Liver (tissue), 3 donors: ENCODE measurements around the gene RGS9BP.
"Not testable (repeated sequence)": the region's sequence is repeated elsewhere in the genome, so short reads cannot be mapped to it uniquely, and the experiment has no call there.

Experiments used
- EGR1 ChIP-seq, 2 donors: IDR thresholded peaks; 2 replicates each; pipeline ENCODE4 v1.6.1; 2016 to 2018; ENCODE audit warnings: antibody characterized with exemption in 2 of 2, low read depth in 2 of 2
- FOXA1 ChIP-seq: IDR thresholded peaks from 2 replicates; pipeline ENCODE4 v1.6.1; 2016; ENCODE audit warnings: antibody characterized with exemption
- GABPA ChIP-seq, 2 donors: IDR thresholded peaks in 1 of 2; conservative IDR thresholded peaks in 1 of 2; 2 replicates each; pipeline ENCODE4 v1.6.1; 2016; ENCODE audit warnings: antibody characterized with exemption in 2 of 2, mild to moderate bottlenecking in 1 of 2, moderate library complexity in 1 of 2
- HNF4G ChIP-seq: IDR thresholded peaks from 2 replicates; pipeline ENCODE4 v1.6.1; 2016; ENCODE audit warnings: antibody characterized with exemption
- MAX ChIP-seq: IDR thresholded peaks from 2 replicates; pipeline ENCODE4 v1.6.1; 2016; ENCODE audit warnings: antibody characterized with exemption
- RXRA ChIP-seq, 2 donors: IDR thresholded peaks; 2 replicates each; pipeline ENCODE4 v1.6.1; 2017 to 2018; ENCODE audit warnings: antibody characterized with exemption in 2 of 2, mild to moderate bottlenecking in 1 of 2
- TAF1 ChIP-seq: conservative IDR thresholded peaks from 2 replicates; pipeline ENCODE4 v1.6.1; 2016; ENCODE audit warnings: antibody characterized with exemption, mild to moderate bottlenecking
- YY1 ChIP-seq: IDR thresholded peaks from 2 replicates; pipeline ENCODE4 v1.6.1; 2016; ENCODE audit warnings: antibody characterized with exemption, mild to moderate bottlenecking
- TF ChIP-seq, protein P1 (sequence below): fragments of 150-350 bp; IDR thresholded peaks from 2 replicates; pipeline ENCODE4 v1.5.1; 2017; ENCODE audit warnings: improper control_type of control experiment, low read depth, low read length; ENCODE audit not compliant: missing input control
- TF ChIP-seq, protein P2 (sequence below): IDR thresholded peaks from 2 replicates; pipeline ENCODE4 v1.6.1; 2016; ENCODE audit warnings: antibody characterized with exemption, mild to moderate bottlenecking
- donor health status: healthy.
- donor health status: healthy.

DNA sequence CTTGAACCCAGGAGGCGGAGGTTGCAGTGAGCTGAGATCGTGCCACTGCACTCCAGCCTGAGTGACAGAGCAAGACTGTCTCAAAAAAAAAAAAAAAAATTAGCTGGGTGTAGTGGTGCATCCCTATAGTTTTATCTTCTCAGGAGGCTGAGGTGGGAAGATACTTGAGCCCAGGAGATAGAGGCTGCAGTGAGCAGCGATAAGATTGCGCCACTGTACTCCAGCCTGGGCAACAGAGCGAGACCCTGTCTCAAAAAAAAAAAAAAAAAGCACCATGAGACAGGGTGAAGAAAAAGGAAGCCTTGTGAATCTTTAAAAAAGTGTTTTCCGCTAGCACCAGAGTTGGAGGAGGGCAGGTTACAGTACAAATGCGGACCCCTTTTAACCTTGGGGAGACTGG, 40.6 kb downstream of the RGS9BP start:
- TF ChIP-seq YY1; RXRA (IDR thresholded peaks at IDR 0.05); GABPA (IDR thresholded peaks at IDR 0.05 in 1 of 2, conservative IDR thresholded peaks at IDR 0.05 in 1 of 2); HNF4G; EGR1 (IDR thresholded peaks at IDR 0.05; ENCODE audit: low read depth in 2 of 2); TAF1; MAX; FOXA1: not testable (repeated sequence)
- TF ChIP-seq, protein P1, sequence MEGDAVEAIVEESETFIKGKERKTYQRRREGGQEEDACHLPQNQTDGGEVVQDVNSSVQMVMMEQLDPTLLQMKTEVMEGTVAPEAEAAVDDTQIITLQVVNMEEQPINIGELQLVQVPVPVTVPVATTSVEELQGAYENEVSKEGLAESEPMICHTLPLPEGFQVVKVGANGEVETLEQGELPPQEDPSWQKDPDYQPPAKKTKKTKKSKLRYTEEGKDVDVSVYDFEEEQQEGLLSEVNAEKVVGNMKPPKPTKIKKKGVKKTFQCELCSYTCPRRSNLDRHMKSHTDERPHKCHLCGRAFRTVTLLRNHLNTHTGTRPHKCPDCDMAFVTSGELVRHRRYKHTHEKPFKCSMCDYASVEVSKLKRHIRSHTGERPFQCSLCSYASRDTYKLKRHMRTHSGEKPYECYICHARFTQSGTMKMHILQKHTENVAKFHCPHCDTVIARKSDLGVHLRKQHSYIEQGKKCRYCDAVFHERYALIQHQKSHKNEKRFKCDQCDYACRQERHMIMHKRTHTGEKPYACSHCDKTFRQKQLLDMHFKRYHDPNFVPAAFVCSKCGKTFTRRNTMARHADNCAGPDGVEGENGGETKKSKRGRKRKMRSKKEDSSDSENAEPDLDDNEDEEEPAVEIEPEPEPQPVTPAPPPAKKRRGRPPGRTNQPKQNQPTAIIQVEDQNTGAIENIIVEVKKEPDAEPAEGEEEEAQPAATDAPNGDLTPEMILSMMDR, result not testable (repeated sequence)
- TF ChIP-seq, protein P2, sequence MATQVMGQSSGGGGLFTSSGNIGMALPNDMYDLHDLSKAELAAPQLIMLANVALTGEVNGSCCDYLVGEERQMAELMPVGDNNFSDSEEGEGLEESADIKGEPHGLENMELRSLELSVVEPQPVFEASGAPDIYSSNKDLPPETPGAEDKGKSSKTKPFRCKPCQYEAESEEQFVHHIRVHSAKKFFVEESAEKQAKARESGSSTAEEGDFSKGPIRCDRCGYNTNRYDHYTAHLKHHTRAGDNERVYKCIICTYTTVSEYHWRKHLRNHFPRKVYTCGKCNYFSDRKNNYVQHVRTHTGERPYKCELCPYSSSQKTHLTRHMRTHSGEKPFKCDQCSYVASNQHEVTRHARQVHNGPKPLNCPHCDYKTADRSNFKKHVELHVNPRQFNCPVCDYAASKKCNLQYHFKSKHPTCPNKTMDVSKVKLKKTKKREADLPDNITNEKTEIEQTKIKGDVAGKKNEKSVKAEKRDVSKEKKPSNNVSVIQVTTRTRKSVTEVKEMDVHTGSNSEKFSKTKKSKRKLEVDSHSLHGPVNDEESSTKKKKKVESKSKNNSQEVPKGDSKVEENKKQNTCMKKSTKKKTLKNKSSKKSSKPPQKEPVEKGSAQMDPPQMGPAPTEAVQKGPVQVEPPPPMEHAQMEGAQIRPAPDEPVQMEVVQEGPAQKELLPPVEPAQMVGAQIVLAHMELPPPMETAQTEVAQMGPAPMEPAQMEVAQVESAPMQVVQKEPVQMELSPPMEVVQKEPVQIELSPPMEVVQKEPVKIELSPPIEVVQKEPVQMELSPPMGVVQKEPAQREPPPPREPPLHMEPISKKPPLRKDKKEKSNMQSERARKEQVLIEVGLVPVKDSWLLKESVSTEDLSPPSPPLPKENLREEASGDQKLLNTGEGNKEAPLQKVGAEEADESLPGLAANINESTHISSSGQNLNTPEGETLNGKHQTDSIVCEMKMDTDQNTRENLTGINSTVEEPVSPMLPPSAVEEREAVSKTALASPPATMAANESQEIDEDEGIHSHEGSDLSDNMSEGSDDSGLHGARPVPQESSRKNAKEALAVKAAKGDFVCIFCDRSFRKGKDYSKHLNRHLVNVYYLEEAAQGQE, result not testable (repeated sequence)
